GM19455 (cell line): ENCODE measurements around the gene SHROOM3.
"Not testable (repeated sequence)": the region's sequence is repeated elsewhere in the genome, so short reads cannot be mapped to it uniquely, and the experiment has no call there.

ENCODE experiments used
- ATAC-seq: cut with Tn5 transposase; IDR thresholded peaks from one replicate; pipeline ENCODE4 v1.9.1; 2021; ENCODE audit not compliant: unreplicated experiment

The SHROOM3 gene

DNA sequence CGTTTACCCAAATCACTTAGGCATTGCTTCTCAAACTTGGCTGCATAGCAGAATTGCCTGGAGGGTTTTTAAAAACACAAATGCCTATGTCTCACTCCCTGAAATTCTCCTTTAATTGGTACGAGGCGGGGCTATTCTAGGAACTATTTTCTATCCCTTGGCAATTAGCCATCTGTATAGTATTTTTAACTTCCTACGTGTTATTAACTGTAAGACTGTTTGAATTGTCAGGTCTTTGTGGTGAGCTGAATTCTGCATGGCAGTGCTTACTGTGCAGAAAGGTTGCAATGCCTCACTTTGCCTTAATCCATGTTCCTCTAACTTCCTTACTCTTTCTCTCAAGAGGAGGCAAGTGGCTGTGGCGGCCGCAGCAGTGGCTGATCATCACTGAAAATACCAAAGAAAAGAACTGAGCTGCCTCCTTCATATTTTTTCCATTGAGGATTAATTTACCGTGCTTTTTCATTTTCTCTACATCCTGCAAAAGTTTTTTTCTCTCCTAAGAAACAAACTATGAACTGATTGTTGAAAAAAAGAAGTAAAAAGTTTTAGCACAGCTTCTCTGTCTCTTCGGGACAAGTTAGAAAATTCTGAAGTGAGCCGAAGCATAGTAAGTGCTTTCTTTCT lies at the start of gene SHROOM3:
Gene SHROOM3, plus strand, starts transcription at position 329 of the 627 bp plus-strand sequence. CDS start 824 bp downstream, outside the sequence.
- no peak for ATAC-seq

DNA sequence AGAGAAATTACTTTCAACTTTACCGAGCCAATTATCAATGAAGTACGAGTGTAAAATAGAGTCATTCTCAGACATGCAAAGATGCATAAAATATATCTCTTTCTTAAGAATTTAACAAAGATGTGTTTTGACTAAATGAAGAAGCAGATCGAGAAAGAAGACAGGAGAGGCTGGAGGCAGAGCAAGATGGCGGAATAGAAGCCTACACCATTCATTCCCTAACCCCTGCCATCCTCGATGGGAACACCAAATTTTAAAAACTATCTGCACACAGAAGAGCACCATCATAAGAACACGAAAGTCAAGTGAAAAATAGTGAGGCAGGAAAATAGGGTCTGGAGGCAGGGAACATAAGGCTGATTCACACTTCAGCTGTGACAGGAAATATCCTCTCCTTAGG lies 49.1 kb upstream of the SHROOM3 start:
- no peak for ATAC-seq

DNA sequence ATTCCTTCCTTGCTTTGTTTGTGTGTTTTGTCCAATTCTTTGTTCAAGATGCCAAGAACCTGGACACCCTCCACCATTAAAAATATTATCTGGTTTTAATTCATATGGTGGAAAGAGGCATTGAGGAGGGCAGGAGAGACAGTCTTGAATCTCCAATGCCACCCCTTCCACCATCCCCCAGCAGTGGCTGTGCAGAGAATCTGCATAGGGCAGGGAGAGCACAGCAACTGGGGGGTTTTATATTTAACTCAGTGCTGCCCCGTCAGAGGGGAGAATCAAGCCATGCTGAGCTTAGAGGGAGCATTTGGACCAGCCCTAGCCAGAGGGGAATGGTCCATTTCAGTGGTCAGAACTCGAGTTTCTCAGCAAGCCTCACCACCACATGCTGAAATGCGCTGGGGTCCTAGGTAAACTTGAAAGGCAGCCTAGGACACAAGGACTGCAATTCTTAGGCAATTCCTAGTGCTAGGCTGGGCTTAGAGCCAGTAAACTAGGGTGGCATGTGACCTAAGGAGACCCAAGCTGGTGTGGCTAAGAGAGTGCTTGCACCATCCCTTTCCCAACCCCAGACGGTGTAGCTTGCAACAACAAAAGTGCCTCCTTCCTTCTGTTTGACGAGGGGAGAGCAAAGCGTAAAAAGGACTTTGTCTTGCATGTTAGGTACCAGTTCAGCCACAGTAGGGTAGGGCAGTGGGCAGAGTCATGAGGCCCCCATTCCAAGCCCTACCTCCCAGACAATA lies 48.3 kb upstream of the SHROOM3 start:
- ATAC-seq = no peak

DNA sequence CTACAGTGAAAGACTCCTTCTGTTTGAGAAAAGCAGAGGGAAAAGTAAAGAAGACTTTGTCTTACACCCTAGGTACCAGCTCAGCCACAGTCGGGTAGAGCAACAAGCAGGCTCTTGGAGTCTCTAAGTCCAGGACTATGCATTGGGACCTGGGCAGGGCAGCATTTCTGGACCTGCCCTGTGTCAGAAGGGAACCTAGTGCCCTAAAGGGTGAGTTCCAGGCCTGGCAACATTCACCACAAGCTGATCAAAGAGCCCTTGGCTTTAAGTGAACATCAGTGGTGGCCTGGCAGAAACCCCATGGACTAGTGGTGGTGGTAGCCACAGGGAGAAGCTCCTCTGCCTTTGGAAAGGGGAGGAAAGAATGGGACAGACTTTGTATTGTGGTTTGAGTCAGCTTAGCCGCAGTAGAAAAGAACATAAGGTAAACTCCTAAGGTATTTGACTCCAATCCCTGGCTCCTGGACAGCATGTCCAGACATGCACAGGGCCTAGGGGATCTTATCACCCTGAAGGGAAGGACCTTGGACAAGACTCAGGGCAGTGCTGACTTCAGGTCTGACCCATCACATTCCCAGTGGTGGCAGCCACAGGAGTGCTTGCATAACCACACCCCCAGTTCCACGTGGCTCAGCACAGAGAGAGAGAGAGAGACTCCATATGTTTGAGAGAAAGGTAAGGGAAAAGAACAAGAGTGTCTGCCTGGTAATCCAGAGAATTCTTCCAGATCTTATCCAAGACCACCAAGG lies 46.7 kb upstream of the SHROOM3 start:
- ATAC-seq = no peak

DNA sequence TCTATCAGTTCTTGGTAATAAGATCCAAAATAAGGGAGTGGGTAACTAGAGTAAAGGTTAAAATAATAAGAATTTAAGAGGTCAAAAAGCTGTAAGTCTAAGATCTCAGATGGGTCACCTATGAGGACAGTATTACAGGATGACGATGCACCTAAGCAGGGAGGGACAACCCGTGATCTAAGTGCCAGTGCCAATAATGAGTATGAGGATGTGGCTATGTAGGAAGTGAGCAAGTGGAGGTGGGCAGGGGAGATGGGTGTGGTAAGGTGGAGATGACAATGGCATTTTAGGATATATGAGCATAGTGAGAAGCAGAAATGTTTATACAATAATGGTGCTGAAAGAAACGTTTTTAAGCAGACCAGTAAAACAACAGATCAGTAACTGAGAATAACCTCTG lies 33.4 kb upstream of the SHROOM3 start:
- no peak for ATAC-seq

DNA sequence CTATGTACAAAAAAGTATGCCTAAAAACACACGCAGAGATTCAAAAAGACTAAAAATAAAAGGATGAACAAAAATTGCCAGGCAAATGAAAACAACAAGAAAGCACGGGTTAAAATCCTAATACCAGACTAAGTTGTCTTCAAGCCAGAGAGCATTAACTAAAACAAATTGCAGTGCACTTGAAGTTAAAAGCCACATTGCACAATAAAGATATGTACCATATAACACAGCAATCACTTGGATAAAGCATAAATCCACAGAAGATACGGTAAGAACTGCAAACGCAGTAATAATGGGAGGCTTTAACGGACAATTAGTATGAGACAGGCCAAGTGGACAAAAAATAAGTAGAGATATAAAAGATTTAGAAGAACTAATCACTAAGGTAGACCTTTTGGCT lies 28.9 kb upstream of the SHROOM3 start:
- no peak for ATAC-seq

DNA sequence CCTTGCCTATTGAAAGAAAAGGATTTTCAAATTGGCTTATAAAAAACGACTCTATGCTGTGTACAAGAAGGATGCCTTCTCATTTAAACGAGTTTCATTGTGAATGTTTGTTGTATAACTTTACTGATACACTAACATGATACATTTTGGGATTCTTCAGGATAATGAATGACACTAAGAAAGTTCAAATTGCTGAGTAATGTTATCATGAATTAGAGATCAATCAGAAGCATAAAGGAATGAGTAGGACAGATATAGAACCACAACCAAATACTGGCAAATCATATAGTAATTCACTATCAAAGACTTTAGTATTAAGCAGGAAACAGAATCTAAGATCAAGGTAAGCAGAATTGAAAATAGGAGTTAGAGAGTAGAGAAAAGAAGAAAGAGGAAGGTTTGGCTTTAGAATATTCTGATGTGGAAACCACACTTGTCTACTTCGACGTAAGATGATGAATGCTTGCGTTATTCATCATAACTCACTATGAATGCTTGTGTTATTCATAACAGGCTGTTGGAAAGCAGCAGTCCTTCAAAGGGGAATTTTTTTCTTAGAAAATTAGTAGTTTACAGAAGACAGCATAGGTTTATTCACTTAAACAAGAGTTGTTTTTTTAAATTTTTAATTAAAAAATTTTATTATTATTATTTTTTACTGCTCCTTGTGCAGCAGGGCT lies 27.4 kb upstream of the SHROOM3 start:
- no peak for ATAC-seq

DNA sequence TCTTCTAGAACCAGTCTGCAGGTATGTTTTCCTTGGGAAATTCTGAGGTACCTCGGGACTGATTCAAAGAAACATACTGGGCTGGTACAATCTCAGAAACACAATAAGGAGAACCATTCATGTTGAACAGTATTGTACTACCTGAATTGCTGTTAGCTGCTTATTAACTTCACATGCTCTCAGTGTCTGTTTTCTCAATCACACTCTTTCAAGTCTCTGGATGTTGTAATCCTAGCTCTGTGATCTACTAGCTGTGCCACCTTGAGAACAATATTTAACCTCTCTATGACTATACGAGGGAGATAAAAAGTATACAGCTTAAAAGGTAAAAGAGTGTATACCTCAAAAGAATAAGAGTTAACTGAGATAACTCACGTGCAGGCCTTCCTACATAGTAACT lies 24.4 kb upstream of the SHROOM3 start:
- no peak for ATAC-seq

DNA sequence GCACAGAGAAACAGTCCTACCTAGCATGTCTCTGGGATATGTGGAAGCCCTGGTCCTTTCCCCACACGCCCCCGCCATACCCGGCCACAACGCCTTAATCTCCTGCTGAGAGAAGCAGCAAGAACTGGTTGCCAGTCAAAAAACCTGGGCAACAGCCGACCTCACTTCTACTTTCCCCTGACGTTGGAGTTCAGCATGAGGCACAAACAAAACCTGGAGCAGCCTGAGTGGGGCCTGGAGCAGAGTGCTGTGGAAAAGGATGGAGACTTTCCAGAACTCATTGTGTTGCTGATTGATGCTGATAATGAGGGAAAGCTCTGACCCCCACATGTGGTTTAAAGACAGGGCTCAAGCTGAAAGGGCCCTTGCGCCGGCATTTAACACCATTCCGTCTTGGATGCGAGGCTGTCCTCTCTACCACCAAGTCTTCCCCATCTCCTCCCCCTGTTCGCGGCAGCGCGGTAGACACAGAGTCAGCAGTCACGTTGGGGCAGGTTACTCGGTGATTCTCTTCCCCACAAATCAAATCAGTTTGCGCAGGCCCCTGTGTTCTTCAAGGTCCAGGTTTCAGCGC lies 14.8 kb upstream of the SHROOM3 start:
- ATAC-seq = no peak

DNA sequence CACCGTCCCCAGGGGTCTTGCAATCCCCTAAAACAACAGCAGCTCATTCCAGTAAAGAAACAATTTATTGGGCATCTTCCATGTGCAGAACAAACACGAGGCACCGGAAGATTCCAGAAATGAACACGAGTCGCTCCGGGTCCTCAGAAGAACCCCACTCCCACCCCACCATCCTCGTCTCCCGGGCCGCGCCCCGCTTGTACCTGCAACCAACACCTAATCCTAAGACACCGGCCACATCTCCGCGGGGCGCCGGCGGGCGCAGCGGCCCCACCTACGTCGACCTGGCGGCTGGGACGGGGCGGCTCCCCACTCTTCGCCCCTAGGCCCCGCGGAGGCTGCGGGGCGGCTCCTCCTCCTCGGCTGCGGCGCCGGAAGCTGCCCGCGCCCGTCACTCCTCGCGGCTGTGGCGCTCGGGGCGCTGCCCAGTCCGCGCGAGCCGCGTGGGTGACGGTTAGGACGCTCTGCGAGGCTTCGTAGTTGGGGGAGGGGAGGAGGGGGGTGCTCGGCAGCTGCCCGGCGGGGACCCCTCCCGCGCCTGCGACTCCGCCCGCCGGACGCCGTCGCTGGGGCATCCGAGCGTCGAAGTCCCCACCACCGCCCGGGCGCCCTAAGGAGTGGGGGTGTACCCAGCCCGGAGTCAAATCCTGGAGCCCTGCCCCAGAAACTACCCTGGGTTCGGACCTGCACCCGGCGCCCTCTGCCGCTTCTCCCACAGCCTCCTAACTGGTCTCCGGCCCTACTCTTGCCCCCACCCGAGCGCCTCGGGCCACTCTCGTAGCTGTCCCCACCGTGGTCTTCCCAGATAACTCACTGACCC lies 14.1 kb upstream of the SHROOM3 start, which contains the start of gene CCDC158:
Gene CCDC158, minus strand, starts transcription at position 380 of the 820 bp plus-strand sequence. CDS start 17,934 bp downstream, outside the sequence.
- no peak for ATAC-seq

DNA sequence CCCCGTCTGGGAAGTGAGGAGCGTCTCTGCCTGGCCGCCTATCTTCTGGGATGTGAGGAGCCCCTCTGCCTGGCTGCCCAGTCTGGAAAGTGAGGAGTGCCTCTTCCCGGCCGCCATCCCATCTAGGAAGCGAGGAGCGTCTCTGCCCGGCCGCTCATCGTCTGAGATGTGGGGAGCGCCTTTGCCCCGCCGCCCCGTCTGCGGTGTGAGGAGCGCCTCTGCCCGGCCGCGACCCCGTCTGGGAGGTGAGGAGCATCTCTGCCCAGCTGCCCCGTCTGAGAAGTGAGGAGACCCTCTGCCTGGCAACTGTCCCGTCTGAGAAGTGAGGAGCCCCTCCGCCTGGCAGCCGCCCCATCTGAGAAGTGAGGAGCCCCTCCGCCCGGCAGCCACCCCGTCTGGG lies 11.9 kb upstream of the SHROOM3 start:
- not testable (repeated sequence) for ATAC-seq

DNA sequence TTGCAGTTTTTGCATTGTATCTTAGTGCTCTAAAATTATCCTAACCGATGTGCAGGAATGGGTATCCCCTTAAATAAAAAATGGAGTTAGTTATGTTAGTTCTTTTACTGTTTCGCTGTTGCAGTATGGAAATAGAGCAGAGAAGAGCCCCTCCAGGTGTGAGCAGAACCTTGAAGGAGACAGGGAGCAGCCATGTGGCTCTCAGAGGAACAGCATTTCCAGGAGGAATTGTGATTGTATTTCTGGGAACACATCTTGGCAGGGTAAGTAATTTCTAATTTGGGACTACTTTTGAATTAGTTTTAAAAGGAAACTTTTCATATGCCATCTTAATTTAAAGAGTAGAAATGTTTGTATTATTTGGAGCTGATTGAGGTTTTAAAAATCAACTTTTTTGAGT lies 8.8 kb upstream of the SHROOM3 start:
- no peak for ATAC-seq

DNA sequence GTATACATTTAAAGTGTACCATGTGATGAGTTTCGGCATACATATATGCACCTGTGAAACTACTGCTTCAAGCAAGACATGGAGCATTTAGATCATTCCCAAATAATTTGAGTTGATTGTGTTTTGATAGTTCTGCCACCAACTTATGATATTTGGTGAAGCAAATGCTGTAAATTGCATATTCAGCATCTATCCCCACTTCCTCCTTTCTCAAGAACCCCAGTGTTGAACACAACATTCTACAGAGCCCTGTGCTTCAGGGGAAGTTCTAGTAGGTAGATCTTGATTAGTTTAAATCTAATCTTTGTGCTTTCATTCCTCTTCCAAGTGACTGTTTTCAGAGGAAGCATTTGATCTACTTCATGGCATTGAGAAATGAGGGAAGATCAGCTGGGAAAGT lies 5.4 kb upstream of the SHROOM3 start:
- ATAC-seq = no peak

DNA sequence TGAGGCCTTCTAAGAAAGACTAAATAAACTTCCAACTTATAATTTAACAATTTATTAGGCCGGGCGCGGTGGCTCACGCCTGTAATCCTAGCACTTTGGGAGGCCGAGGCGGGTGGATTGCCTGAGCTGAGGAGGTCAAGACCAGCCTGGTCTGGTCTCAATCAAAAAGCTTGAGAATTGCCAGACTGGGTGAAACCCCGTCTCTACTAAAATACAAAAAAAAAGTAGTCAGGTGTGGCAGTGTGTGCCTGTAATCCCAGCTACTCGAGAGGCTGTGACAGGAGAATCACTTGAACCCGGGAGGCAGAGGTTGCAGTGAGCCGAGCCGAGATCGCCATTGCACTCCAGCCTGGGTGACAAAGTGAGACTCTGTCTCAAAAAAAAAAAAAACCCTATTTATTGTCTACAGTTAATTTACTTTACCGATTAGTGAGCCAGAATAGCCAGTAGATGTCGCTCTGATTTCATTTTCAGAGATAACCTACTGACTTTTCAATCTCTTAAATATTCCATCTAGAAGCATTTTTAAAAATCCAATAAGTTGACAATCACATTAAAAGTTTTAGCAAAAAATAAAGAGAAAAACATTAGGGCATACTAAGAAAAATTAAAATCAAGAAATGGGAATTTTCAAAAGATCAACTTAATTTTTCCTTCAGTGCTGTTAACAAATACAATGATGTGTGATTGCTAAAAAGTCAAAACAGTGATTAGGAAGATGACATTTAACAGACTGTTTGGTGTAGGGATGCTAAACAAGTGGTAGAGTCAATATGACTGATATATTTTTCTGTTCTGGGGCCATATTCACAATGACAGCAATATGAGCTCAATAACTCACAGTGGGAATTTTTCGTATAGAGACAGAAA lies 4.3 kb upstream of the SHROOM3 start:
- ATAC-seq = no peak

DNA sequence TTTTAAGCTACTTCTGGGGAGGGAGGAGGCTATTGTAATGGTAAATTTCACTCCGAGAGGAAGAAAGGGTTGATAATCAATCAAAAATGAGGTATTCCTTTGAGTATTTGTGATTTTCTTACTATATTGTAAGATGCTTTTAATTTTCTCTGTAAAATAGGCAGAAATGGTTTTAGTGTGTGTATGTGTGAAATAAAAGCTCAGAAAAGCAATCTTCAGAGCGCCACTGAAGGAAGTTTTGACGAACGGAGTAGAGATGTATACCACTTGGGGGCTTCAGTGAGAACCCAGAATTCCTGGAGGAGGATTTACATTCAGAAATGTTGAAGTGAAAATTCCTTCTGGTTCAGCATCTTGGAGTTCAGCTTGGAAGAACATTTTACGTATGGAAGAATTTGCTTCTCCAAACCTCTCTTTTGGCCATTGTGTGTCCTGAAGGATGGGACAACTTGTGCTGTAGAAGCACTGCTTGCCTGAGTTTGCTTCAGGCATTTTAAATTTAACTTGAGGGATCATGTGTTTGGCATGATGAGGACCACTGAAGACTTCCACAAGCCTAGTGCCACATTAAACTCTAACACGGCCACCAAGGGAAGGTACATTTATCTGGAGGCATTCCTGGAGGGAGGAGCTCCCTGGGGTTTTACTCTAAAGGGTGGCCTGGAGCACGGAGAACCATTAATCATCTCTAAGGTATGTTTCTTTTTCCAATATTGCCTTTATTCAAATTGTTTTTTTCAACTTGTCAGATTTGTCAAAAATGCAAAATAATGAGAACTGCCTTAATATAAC lies 695 bp downstream of the SHROOM3 start:
- ATAC-seq = no peak

DNA sequence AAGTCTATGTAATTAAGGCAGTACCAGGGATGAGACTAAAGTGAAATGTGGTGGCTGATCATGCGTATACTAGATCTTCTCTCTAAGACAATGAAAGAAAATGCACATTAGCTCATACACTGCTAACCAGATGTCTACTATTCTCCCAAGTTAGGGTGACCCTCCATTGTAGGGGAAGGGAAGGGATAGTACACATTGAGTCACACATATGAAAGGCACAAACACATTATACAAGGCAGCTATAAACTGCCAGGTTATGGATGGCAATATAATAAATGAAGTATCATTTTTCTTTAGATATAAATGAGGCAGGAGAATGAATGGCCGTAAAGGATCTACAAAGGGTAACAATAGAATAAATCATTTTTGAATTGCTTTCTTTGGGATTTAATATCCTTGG lies 4.5 kb downstream of the SHROOM3 start:
- ATAC-seq = no peak

DNA sequence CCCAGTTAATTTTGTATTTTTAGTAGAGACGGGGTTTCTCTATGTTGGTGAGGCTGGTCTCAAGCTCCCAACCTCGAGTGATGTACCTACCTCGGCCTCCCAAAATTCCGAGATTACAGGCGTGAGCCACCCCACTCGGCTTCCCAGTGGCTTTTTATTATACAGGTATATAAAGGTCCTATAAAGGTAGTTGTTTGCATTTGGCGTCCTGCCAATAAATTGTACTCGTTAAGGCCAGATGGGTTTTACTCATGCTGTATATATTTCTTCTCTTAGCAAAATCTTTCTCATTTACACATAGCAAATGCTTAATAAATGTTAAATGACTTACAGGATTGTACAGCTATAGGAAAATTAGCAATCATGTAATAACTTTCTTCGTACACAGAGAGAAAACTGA lies 6.9 kb downstream of the SHROOM3 start:
- no peak for ATAC-seq

DNA sequence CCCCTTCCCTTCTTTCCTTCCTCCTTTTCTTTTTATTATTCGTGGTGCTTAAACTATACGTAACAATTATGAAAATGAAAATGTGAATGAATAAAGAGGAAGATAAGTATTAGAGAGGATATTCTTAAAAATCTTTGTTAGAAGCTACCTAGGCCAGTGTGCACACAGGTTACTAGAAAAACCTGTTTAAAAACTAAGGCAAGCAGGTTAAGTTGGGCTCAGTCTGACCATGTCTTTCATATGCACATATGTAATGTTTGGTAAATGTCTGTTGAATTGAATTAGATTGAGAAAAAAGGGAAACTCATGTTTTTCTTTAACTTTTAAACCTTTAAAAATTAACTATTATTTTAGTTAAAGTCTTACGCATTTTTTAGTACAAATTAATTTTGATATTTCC lies 7.8 kb downstream of the SHROOM3 start:
- ATAC-seq = no peak
